IPS-18a (cell line): ENCODE measurements around the gene SYDE1.

Experiments used
- H3K27ac ChIP-seq: one replicate; pipeline ENCODE4 v1.5.1; 2013; ENCODE audit warnings: low read length
- H3K27me3 ChIP-seq: one replicate; pipeline ENCODE4 v1.6.1; 2013; ENCODE audit warnings: mild to moderate bottlenecking, low read length; ENCODE audit not compliant: control insufficient read depth, insufficient read depth
- H3K36me3 ChIP-seq: one replicate; pipeline ENCODE4 v1.6.1; 2013; ENCODE audit warnings: low read depth, low read length; ENCODE audit not compliant: control insufficient read depth
- H3K4me1 ChIP-seq: one replicate; pipeline ENCODE4 v1.6.1; 2013; ENCODE audit warnings: low read depth, low read length; ENCODE audit not compliant: control insufficient read depth
- H3K4me3 ChIP-seq: one replicate; pipeline ENCODE4 v1.5.1; 2013; ENCODE audit warnings: low read length
- H3K9ac ChIP-seq: one replicate; pipeline ENCODE4 v1.6.1; 2013; ENCODE audit warnings: mild to moderate bottlenecking, low read length, moderate library complexity
- H3K9me3 ChIP-seq: one replicate; pipeline ENCODE4 v1.6.1; 2013; ENCODE audit warnings: low read depth, low read length; ENCODE audit not compliant: control insufficient read depth

SYDE1 gene

GRCh38 chr19:15110418-15110815 is 3.2 kb downstream of the SYDE1 start:
- H3K9me3 ChIP-seq = no peaks in the 10 kb centered on the region
- peaks cover 47% of the 10 kb centered on the region for H3K36me3 ChIP-seq
- no peak overlapping the region for H3K4me3 ChIP-seq
- H3K4me1 ChIP-seq = peaks cover 12% of the 10 kb centered on the region
- no peaks in the 10 kb centered on the region for H3K27me3 ChIP-seq
- no peak overlapping the region for H3K9ac ChIP-seq
- H3K27ac ChIP-seq = no peak overlapping the region

GRCh38 chr19:15111758-15112157 is 4.6 kb downstream of the SYDE1 start:
- Histone ChIP-seq H3K36me3 (peaks cover 58% of the 10 kb centered on the region), H3K27me3 (no peaks in the 10 kb centered on the region), H3K27ac (no peak overlapping the region), H3K9me3 (no peaks in the 10 kb centered on the region), H3K4me1 (peaks cover 9% of the 10 kb centered on the region), H3K9ac (no peak overlapping the region), H3K4me3 (no peak overlapping the region)

GRCh38 chr19:15112385-15112784 is 5.2 kb downstream of the SYDE1 start:
- H3K4me1 ChIP-seq = peaks cover 9% of the 10 kb centered on the region
- no peak overlapping the region for H3K4me3 ChIP-seq
- no peaks in the 10 kb centered on the region for H3K27me3 ChIP-seq
- no peak overlapping the region for H3K9ac ChIP-seq
- H3K9me3 ChIP-seq = no peaks in the 10 kb centered on the region
- H3K36me3 ChIP-seq = peaks cover 62% of the 10 kb centered on the region
- H3K27ac ChIP-seq = no peak overlapping the region

- Histone ChIP-seq H3K9ac (no peak overlapping the region), H3K9me3 (no peaks in the 10 kb centered on the region), H3K36me3 (peaks cover 73% of the 10 kb centered on the region), H3K4me3 (no peak overlapping the region), H3K27me3 (no peaks in the 10 kb centered on the region), H3K4me1 (peaks cover 1% of the 10 kb centered on the region), H3K27ac (no peak overlapping the region)
Observed at GRCh38 chr19:15113245-15114152, 6.3 kb downstream of the SYDE1 start.

- Histone ChIP-seq H3K9ac (no peak overlapping the region), H3K27ac (no peak overlapping the region), H3K36me3 (peaks cover 79% of the 10 kb centered on the region), H3K9me3 (no peaks in the 10 kb centered on the region), H3K27me3 (no peaks in the 10 kb centered on the region), H3K4me3 (no peak overlapping the region), H3K4me1 (no peaks in the 10 kb centered on the region)
Observed at GRCh38 chr19:15114153-15114540, 6.9 kb downstream of the SYDE1 start.

GRCh38 chr19:15115080-15115479 is 7.9 kb downstream of the SYDE1 start:
- Histone ChIP-seq H3K9me3 (no peaks in the 10 kb centered on the region), H3K27me3 (no peaks in the 10 kb centered on the region), H3K9ac (no peak overlapping the region), H3K4me3 (no peak overlapping the region), H3K27ac (no peak overlapping the region), H3K36me3 (peaks cover 80% of the 10 kb centered on the region), H3K4me1 (no peaks in the 10 kb centered on the region)

GRCh38 chr19:15115762-15116615 is 8.8 kb downstream of the SYDE1 start:
- H3K27ac ChIP-seq = no peak overlapping the region
- H3K9me3 ChIP-seq = no peaks in the 10 kb centered on the region
- H3K27me3 ChIP-seq = no peaks in the 10 kb centered on the region
- H3K4me3 ChIP-seq = no peak overlapping the region
- H3K36me3 ChIP-seq = peaks cover 73% of the 10 kb centered on the region
- no peaks in the 10 kb centered on the region for H3K4me1 ChIP-seq
- H3K9ac ChIP-seq = no peak overlapping the region

GRCh38 chr19:15116856-15117255 is 9.7 kb downstream of the SYDE1 start:
- Histone ChIP-seq H3K9me3 (no peaks in the 10 kb centered on the region), H3K27me3 (no peaks in the 10 kb centered on the region), H3K4me1 (no peaks in the 10 kb centered on the region), H3K36me3 (peaks cover 64% of the 10 kb centered on the region), H3K4me3 (no peak overlapping the region), H3K9ac (no peak overlapping the region), H3K27ac (no peak overlapping the region)

- Histone ChIP-seq H3K4me1 (no peaks in the 10 kb centered on the region), H3K9me3 (no peaks in the 10 kb centered on the region), H3K27ac (no peak overlapping the region), H3K27me3 (no peaks in the 10 kb centered on the region), H3K36me3 (peaks cover 56% of the 10 kb centered on the region), H3K4me3 (no peak overlapping the region), H3K9ac (no peak overlapping the region)
Observed at GRCh38 chr19:15118248-15118647, 11.0 kb downstream of the SYDE1 start.

- Histone ChIP-seq H3K9ac (no peak overlapping the region), H3K27me3 (no peaks in the 10 kb centered on the region), H3K36me3 (peaks cover 54% of the 10 kb centered on the region), H3K4me1 (no peaks in the 10 kb centered on the region), H3K9me3 (no peaks in the 10 kb centered on the region), H3K4me3 (no peak overlapping the region), H3K27ac (no peak overlapping the region)
Observed at GRCh38 chr19:15118789-15119494, 11.7 kb downstream of the SYDE1 start.
